ENCODE data around the gene PHKB. TPM values are rescaled to one million over a fixed set of nuclear protein-coding genes. Genes with fewer than 3 reads are reported as not detected.

The PHKB gene
- total RNA-seq, 1 experiment from 2014 or later, result 38.8 TPM

- H2BK120ac ChIP-seq (ENCODE audit: low read depth, low read length, poor library complexity, severe bottlenecking), result no peak overlapping the region
- H3K4ac ChIP-seq (ENCODE audit: low read depth, low read length), result no peak overlapping the region
- DNase-seq, result no peak
- no peak overlapping the region for H3K27ac Mint-ChIP-seq
- H3K14ac ChIP-seq (ENCODE audit: insufficient read depth, low read length), result no peak overlapping the region
- WGBS (ENCODE audit: extremely low coverage, insufficient read length, low lambda C conversion rate), result no CpG with 5 or more reads among the region's 2 CpGs
- H3K27ac ChIP-seq (ENCODE audit: insufficient read length, low read depth, low read length), result no peak overlapping the region
- no peaks in the 10 kb centered on the region; the same call in 1 of the 2 replicates for H3K27me3 ChIP-seq (ENCODE audit: insufficient read depth, low read length)
- no peak overlapping the region for H3K9ac ChIP-seq (ENCODE audit: extremely low read depth, insufficient read length, low read length)
- H4K91ac ChIP-seq (ENCODE audit: insufficient read length, low read depth, low read length), result no peak overlapping the region
- no peaks in the 10 kb centered on the region for H3K9me3 ChIP-seq (ENCODE audit: control insufficient read depth, low read depth, low read length)
- H2AFZ ChIP-seq (ENCODE audit: low read length), result no peak overlapping the region
- H4K5ac ChIP-seq (ENCODE audit: insufficient read length, low read depth, low read length), result no peak overlapping the region
- no peak overlapping the region for H3K23ac ChIP-seq (ENCODE audit: insufficient read length, low read depth, low read length)
- peaks cover 2% of the 10 kb centered on the region for H3K79me1 ChIP-seq (ENCODE audit: insufficient read depth, low read depth, low read length, poor library complexity, severe bottlenecking)
- peaks cover 4 to 30% (median 19%) of the 10 kb centered on the region in 3 experiments; a peak in 6 of 7 replicates for H3K36me3 Mint-ChIP-seq (ENCODE audit: insufficient read depth in 1 of 3, low read depth in 3 of 3)
- no peak overlapping the region for H3K4me2 ChIP-seq (ENCODE audit: insufficient read depth, insufficient read length, low read length)
- H2BK12ac ChIP-seq (ENCODE audit: insufficient read length, low read depth, low read length), result no peak overlapping the region
- H4K8ac ChIP-seq (replicated peaks; ENCODE audit: insufficient read length, low read depth, low read length), result no peak overlapping the region
- TF ChIP-seq, protein P1, sequence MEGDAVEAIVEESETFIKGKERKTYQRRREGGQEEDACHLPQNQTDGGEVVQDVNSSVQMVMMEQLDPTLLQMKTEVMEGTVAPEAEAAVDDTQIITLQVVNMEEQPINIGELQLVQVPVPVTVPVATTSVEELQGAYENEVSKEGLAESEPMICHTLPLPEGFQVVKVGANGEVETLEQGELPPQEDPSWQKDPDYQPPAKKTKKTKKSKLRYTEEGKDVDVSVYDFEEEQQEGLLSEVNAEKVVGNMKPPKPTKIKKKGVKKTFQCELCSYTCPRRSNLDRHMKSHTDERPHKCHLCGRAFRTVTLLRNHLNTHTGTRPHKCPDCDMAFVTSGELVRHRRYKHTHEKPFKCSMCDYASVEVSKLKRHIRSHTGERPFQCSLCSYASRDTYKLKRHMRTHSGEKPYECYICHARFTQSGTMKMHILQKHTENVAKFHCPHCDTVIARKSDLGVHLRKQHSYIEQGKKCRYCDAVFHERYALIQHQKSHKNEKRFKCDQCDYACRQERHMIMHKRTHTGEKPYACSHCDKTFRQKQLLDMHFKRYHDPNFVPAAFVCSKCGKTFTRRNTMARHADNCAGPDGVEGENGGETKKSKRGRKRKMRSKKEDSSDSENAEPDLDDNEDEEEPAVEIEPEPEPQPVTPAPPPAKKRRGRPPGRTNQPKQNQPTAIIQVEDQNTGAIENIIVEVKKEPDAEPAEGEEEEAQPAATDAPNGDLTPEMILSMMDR (conservative IDR thresholded peaks at IDR 0.05), result no peak
- H3K18ac ChIP-seq (ENCODE audit: insufficient read length, low read depth, low read length), result no peak overlapping the region
- no peaks in the 10 kb centered on the region; a peak in 1 of 5 replicates for H3K9me3 Mint-ChIP-seq
- no peaks in the 10 kb centered on the region; the same call in 1 of the 2 replicates for H3K4me1 ChIP-seq (ENCODE audit: insufficient read depth, low read length)
- no peak overlapping the region for H2BK5ac ChIP-seq (ENCODE audit: insufficient read length, low read length)
- peaks cover 11% of the 10 kb centered on the region for H3K23me2 ChIP-seq (ENCODE audit: insufficient read length, low read depth, low read length, poor library complexity, severe bottlenecking)
- peaks cover 20 to 22% of the 10 kb centered on the region in 2 experiments for H3K4me1 Mint-ChIP-seq
- no peak overlapping the region for H2BK20ac ChIP-seq (ENCODE audit: low read depth, low read length, poor library complexity, severe bottlenecking)
- no peak overlapping the region for H3K4me3 Mint-ChIP-seq
- no peak overlapping the region for H3K56ac ChIP-seq (ENCODE audit: insufficient read length, low read depth, low read length)
- H4K20me1 ChIP-seq (ENCODE audit: control insufficient read depth, insufficient read depth, insufficient read length), result no peaks in the 10 kb centered on the region
- no peak overlapping the region for H2AK5ac ChIP-seq (ENCODE audit: insufficient read length, low read length)
- H3K79me2 ChIP-seq (ENCODE audit: insufficient read depth, low read length), result no peaks in the 10 kb centered on the region
- H3K27me3 Mint-ChIP-seq (ENCODE audit: low read depth), result no peaks in the 10 kb centered on the region
- H2BK15ac ChIP-seq (ENCODE audit: low read depth, low read length), result no peak overlapping the region
- H3T11ph ChIP-seq (ENCODE audit: low read length), result no peak overlapping the region
Observed at GRCh38 chr16:47458331-47458730, 2.8 kb upstream of the PHKB start.
